OCI-LY7 (cell line): ENCODE results near the gene CCDC9B. TPM values are rescaled to one million over a fixed set of nuclear protein-coding genes. Genes with fewer than 3 reads are reported as not detected.

Source experiments
- BruUV-seq: library from RNA; stranded (reverse); fragments of 400-500 nt; replicated peaks from 2 replicates; lab custom pipeline; 2021; lab: Mats Ljungman, UMichigan
- CTCF ChIA-PET: fragments of 300-600 bp; sonication (Branson Sonifier 250); formaldehyde crosslinking; loops from one replicate; lab custom pipeline; 2022; ENCODE audit warnings: antibody characterized with exemption; ENCODE audit not compliant: unreplicated experiment; lab: Charles Lee
- POLR2A ChIA-PET: fragments of 300-600 bp; sonication (Branson Sonifier 250); formaldehyde crosslinking; loops from one replicate; lab custom pipeline; 2022; ENCODE audit warnings: antibody characterized with exemption; lab: Charles Lee
- DNase-seq: peaks from one replicate; pipeline ENCODE4 v3.0.0-alpha.2; 2015; ENCODE audit warnings: low spot score
- H2AFZ ChIP-seq: fragments of 200-600 bp; sonication (generic), shearing (Covaris generic); 2 replicates; pipeline ENCODE4 v1.6.1; 2014; ENCODE audit warnings: mild to moderate bottlenecking, antibody characterized with exemption, low read length, moderate library complexity
- H3K27ac ChIP-seq: fragments of 200-600 bp; sonication (generic); 2 replicates; pipeline ENCODE4 v1.5.1; 2014; ENCODE audit warnings: mixed run types, low read depth, mild to moderate bottlenecking, moderate library complexity, low read length, inconsistent platforms; ENCODE audit not compliant: poor library complexity, severe bottlenecking
- H3K36me3 ChIP-seq: fragments of 200-600 bp; sonication (generic); 2 replicates; pipeline ENCODE4 v1.6.1; 2014; ENCODE audit warnings: mild to moderate bottlenecking, antibody characterized with exemption, low read length, moderate library complexity, mixed read lengths; ENCODE audit not compliant: insufficient read depth
- H3K4me1 ChIP-seq: fragments of 200-600 bp; sonication (generic); 2 replicates; pipeline ENCODE4 v1.5.1; 2014; ENCODE audit warnings: mild to moderate bottlenecking, low read length; ENCODE audit not compliant: insufficient read depth, poor library complexity, severe bottlenecking
- H3K4me2 ChIP-seq: fragments of 200-600 bp; sonication (generic); 2 replicates; pipeline ENCODE4 v1.6.1; 2014; ENCODE audit warnings: mild to moderate bottlenecking, low read length
- H3K4me3 ChIP-seq: fragments of 200-600 bp; sonication (generic); 2 replicates; pipeline ENCODE4 v1.5.1; 2014; ENCODE audit warnings: mild to moderate bottlenecking, low read depth, low read length; ENCODE audit not compliant: poor library complexity, severe bottlenecking
- H3K79me2 ChIP-seq: fragments of 200-600 bp; sonication (generic); 2 replicates; pipeline ENCODE4 v1.6.1; 2016; ENCODE audit warnings: low read depth, mild to moderate bottlenecking, low read length, moderate library complexity, mixed read lengths; ENCODE audit not compliant: insufficient read depth
- H3K9me2 ChIP-seq: fragments of 200-600 bp; sonication (generic); 2 replicates; pipeline ENCODE4 v1.6.1; 2016; ENCODE audit warnings: mild to moderate bottlenecking, low read length, mixed read lengths; ENCODE audit not compliant: insufficient read depth
- H3K9me3 ChIP-seq: fragments of 200-600 bp; sonication (generic); 2 replicates; pipeline ENCODE4 v1.6.1; 2014; ENCODE audit warnings: mild to moderate bottlenecking, mixed run types, low read length, mixed read lengths
- H4K20me1 ChIP-seq: fragments of 200-600 bp; sonication (generic); 2 replicates; pipeline ENCODE4 v1.6.1; 2014; ENCODE audit warnings: mild to moderate bottlenecking, antibody characterized with exemption, low read length, moderate library complexity, mixed read lengths; ENCODE audit not compliant: insufficient read depth
- EZH2phosphoT487 ChIP-seq: fragments of 200-600 bp; sonication (generic); IDR thresholded peaks from 2 replicates; pipeline ENCODE4 v1.6.1; 2018; ENCODE audit warnings: low read depth, borderline replicate concordance, mild to moderate bottlenecking, mixed run types, antibody characterized with exemption, low read length, moderate library complexity, mixed read lengths
- intact Hi-C: fragments of 100-400 bp; cut with micrococcal nuclease; formaldehyde crosslinking; loops from one replicate; pipeline ENCODE4 v1.10.0; 2022; ENCODE audit not compliant: unreplicated experiment
- total RNA-seq, 2 experiments: library from RNA; depleted of rRNA in 1 of 2; stranded (reverse); fragments of >200 nt in 1 of 2; shearing (Covaris generic) in 1 of 2; gene quantifications; 2 replicates each; pipeline ENCODE4 v1.2.3, GENCODE V29; 2014 to 2022
- TF ChIP-seq, protein P1 (sequence below): fragments of 200-600 bp; sonication (generic); conservative IDR thresholded peaks from 2 replicates; pipeline ENCODE4 v1.5.1; 2014; ENCODE audit warnings: mild to moderate bottlenecking, antibody characterized with exemption, low read length, moderate library complexity, mixed read lengths

Gene CCDC9B
- total RNA-seq, 2 experiments from 2014 or later, result 1.4 TPM; not detected in 1

- no peak for DNase-seq
- no TSS peak for BruUV-seq
- H3K9me2 ChIP-seq, result no peaks in the 10 kb centered on the region
- peaks cover 13% of the 10 kb centered on the region for H3K4me1 ChIP-seq
- CTCF ChIA-PET, result interaction anchor here (1.1 kb wide), 1 partner anchor 14 kb away, joined by 3 read pairs; no protein-coding TSS in a partner anchor
- no peaks in the 10 kb centered on the region for H3K79me2 ChIP-seq
- no peaks in the 10 kb centered on the region for H4K20me1 ChIP-seq
- H3K36me3 ChIP-seq, result no peaks in the 10 kb centered on the region
- no peaks in the 10 kb centered on the region for H3K9me3 ChIP-seq
- POLR2A ChIA-PET, result interaction anchor here (1.0 kb wide), 1 partner anchor 21 kb away, joined by 3 read pairs; no protein-coding TSS in a partner anchor
- no peak overlapping the region for H3K27ac ChIP-seq
- no peak overlapping the region for H3K4me3 ChIP-seq
- TF ChIP-seq, protein P1, sequence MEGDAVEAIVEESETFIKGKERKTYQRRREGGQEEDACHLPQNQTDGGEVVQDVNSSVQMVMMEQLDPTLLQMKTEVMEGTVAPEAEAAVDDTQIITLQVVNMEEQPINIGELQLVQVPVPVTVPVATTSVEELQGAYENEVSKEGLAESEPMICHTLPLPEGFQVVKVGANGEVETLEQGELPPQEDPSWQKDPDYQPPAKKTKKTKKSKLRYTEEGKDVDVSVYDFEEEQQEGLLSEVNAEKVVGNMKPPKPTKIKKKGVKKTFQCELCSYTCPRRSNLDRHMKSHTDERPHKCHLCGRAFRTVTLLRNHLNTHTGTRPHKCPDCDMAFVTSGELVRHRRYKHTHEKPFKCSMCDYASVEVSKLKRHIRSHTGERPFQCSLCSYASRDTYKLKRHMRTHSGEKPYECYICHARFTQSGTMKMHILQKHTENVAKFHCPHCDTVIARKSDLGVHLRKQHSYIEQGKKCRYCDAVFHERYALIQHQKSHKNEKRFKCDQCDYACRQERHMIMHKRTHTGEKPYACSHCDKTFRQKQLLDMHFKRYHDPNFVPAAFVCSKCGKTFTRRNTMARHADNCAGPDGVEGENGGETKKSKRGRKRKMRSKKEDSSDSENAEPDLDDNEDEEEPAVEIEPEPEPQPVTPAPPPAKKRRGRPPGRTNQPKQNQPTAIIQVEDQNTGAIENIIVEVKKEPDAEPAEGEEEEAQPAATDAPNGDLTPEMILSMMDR, result no peak
- no peak for TF ChIP-seq EZH2phosphoT487
- no peak overlapping the region for H3K4me2 ChIP-seq
- H2AFZ ChIP-seq, result no peak overlapping the region
- intact Hi-C loops, result no loop called here
Measured at GRCh38 chr15:40334541-40334940, 6.2 kb downstream of the CCDC9B start.

DNA sequence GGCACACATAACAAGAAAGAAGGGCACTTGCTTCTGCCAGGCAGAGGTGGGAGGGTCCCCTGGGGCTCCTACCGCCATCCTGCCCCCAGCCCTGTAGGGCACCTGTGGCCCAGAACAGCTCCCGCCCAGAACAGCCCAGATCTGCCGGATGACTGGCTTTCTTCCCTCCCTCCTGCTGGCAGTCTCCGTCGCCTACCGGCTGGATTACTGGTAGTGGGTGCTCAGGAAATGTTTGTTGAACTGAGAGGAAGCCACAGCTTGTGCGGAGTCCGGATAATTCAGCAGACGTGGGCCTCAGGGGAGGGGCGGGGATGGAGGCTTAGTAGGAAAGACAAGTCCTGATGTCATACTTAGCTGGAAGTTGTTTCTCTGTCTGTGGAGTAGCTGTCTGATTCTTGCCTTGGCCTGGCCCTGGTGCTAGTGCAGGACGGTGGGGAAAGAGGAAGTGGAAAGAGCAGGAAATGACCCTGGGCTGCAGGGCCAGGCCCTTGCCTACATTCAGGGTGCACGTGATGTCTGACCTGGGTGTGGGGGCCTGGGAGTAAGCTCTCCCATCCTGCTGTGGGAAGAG is 6.7 kb downstream of the CCDC9B start:
- Histone ChIP-seq H3K9me3 (no peaks in the 10 kb centered on the region), H3K27ac (no peak overlapping the region), H3K4me3 (no peak overlapping the region), H4K20me1 (no peaks in the 10 kb centered on the region), H2AFZ (no peak overlapping the region), H3K4me2 (no peak overlapping the region), H3K79me2 (no peaks in the 10 kb centered on the region), H3K36me3 (no peaks in the 10 kb centered on the region), H3K4me1 (peaks cover 13% of the 10 kb centered on the region), H3K9me2 (no peaks in the 10 kb centered on the region)
- DNase-seq, result peak; percentile 9
- BruUV-seq, result no TSS peak
- no peak for TF ChIP-seq EZH2phosphoT487
- TF ChIP-seq, protein P1, result no peak
- ChIA-PET CTCF (interaction anchor here (1.1 kb wide), 1 partner anchor 13 kb away, joined by 3 read pairs; no protein-coding TSS in a partner anchor), POLR2A (interaction anchor here (1.0 kb wide), 1 partner anchor 21 kb away, joined by 3 read pairs; no protein-coding TSS in a partner anchor)
- intact Hi-C loops, result no loop called here
